Cardiac fibroblast (primary cell): ENCODE measurements around the gene PLEKHH2.

Experiments used
- DNase-seq, 2 donors: peaks; one replicate each; pipeline versions ENCODE4 v3.0.0 to v3.0.0-alpha.2; 2010; ENCODE audit warnings: low read depth in 2 of 2
- H3K4me3 ChIP-seq, 2 donors: replicated peaks in 1 of 2; 1 replicate in 1 of 2; 2 replicates in 1 of 2; pipeline ENCODE4 v1.5.1; 2011; ENCODE audit warnings: low read depth in 2 of 2, low read length in 2 of 2, mild to moderate bottlenecking in 2 of 2, moderate library complexity in 1 of 2
- TF ChIP-seq, protein P1 (sequence below): IDR thresholded peaks from one replicate; pipeline ENCODE4 v1.5.1; 2011; ENCODE audit warnings: low read depth, mild to moderate bottlenecking, low read length, inconsistent platforms

PLEKHH2 gene

DNA sequence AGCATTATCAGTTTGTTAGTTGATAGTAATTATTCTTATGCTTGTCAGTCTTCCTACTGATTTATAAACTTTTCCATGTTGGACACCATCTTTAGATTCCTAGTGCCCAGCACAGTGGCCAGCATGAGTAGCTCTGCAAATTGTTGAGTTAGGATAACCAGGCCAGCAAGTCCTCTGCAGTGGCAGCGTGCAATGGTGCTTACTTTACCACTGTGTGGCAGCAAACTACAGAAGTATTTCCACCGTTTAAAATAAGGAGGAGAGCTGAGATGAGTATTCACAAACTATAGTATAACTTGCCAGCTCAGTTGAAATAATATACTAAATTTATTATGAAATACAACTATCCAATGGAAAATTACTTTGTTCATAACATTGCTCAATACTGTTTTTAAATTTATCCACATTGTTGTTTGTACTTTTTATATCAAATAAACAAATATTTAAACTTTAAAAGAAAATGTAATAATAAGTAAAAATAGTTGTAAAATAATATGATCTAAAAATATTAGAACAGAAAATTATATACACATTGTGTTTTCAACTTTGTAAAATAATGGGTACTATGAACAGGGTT, 31.9 kb upstream of the PLEKHH2 start:
- DNase-seq, result peak; percentile 71 to 76
- TF ChIP-seq, protein P1, sequence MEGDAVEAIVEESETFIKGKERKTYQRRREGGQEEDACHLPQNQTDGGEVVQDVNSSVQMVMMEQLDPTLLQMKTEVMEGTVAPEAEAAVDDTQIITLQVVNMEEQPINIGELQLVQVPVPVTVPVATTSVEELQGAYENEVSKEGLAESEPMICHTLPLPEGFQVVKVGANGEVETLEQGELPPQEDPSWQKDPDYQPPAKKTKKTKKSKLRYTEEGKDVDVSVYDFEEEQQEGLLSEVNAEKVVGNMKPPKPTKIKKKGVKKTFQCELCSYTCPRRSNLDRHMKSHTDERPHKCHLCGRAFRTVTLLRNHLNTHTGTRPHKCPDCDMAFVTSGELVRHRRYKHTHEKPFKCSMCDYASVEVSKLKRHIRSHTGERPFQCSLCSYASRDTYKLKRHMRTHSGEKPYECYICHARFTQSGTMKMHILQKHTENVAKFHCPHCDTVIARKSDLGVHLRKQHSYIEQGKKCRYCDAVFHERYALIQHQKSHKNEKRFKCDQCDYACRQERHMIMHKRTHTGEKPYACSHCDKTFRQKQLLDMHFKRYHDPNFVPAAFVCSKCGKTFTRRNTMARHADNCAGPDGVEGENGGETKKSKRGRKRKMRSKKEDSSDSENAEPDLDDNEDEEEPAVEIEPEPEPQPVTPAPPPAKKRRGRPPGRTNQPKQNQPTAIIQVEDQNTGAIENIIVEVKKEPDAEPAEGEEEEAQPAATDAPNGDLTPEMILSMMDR, result peak; percentile 69
- H3K4me3 ChIP-seq, result no peak overlapping the region

DNA sequence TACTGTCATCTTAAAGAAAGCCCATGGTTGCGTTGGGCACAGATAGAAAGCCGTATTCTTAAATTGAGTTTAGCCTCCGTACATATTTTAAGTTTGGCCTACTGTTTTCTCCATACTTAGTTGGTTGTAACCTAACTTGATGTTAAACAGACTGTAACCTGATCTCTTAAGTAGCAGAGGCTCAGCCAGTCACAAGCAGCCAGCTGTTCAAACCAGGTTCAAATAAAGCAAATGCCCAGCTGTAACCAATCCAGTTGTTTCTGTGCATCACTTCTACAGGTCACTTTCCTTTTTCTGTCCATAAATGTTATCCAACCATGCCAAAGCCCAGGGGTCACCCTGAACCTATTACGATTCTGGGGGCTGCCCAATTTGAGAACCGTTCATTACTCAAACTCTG, 31.2 kb upstream of the PLEKHH2 start:
- no peak for DNase-seq
- H3K4me3 ChIP-seq, result no peak overlapping the region
- TF ChIP-seq, protein P1, result no peak

DNA sequence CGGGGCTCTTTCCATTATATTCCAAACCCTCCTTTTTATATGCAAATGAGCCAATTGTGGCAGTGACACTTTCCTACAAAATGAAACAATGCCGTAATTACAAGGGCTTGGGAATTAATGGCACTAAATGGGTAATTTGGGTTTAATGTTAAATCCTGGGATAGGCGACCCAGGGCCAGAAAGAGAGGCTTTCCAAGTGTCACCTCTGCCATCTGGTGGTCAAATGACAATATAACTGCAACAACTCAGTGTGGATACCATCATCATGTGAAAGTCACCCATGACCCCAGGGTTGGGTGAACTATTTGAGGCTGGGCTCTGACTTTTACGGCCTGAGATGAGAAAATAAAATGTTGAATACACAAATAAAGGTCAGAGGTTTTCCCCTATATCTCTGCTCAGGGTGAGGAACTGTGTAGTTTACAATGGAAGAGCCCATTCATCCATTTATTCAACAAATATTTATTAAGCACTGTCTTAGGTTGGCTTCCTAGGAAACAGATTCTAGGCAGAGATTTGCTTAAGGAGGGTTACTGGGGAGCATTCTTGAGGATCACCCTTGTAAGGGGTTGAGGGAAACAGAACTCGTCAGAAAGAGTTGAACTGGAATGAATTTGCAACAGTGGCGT, 27.7 kb upstream of the PLEKHH2 start:
- no peak overlapping the region for H3K4me3 ChIP-seq
- DNase-seq, result peak; percentile 57 to 72
- TF ChIP-seq, protein P1, result peak; percentile 62

DNA sequence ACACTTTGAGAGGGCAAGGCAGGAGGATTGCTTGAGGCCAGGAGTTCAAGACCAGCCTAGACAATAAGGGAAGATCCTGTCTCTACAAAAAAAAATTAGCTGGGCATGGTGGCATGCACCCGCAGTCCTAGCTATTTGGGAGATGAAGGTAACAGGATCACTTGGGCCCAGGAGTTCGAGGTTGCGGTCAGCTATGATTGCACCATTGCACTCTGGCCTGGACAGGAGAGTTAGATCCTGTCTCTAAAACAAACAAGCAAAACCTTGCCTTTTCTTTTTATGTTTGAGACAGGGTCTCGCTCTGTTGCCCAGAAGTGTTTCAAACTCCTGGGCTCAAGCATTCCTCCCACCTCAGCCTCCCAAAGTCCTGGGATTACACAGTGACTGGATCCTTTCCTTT, 26.7 kb upstream of the PLEKHH2 start:
- no peak overlapping the region for H3K4me3 ChIP-seq
- no peak for DNase-seq
- TF ChIP-seq, protein P1, result no peak

DNA sequence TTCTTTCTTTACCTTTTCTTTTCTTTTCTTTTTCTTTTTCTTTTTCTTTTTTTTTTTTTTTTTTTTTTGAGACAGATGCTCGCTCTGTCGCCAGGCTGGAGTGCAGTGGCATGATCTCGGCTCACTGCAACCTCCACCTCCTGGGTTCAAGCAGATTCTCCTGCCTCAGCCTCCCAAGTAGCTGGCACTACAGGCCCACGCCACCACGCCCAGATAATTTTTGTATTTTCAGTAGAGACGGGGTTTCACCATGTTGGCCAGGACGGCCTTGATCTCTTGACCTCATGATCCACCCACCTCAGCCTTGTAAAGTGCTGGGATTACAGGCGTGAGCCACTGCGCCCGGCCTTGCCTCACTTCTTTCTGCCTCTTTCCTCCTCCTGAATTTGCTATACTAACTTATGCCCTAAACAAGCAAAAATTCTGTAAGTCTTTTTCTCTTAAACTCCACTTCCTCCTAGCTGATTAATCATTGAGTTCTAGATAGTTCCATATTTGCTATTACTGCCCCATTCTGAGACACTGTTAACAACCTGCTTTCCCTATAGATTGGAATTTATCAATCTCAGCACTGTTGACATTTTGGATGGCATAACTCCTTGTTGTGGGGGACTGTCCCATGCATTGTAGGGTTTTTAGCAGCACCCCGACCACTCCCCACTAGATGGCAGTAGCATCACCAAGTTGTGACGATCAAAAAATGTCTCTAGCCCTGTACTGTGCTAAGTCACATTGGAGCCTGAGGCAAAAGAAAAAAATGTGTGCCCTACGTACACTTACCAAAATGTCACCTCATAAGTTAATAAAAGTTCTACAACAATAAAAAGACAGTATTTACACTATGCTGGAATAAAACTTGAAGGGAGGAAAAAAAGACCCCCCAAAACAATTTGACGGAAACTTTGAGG, 24.8 kb upstream of the PLEKHH2 start:
- TF ChIP-seq, protein P1, result peak; percentile 89

DNA sequence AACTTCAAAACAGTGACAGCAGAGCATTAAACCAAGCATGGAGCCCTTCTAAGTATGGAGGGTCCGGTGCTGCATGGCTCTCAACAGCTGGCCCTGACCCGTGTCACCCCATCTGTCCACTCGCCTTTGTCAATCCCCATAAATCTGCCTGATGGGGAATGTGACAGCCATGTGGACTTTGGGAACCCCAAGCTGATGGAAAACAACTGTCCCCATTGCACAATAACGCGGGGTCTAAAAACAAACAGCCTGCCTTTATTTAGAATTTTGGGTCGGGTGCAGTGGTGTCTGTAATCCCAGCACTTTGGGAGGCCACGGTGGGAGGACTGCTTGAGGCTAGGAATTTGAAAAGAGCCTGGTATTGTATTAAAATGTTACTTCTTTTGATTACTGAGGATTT, 24.1 kb upstream of the PLEKHH2 start:
- TF ChIP-seq, protein P1, result no peak
- H3K4me3 ChIP-seq, result no peak overlapping the region
- DNase-seq, result no peak

More for the DNA sequence above, 24.8 kb upstream of the PLEKHH2 start:
- peak; percentile 81 to 84 for DNase-seq
- H3K4me3 ChIP-seq, result no peak overlapping the region
